Subcutaneous preadipocyte (primary cell): ENCODE measurements around the gene KCNJ11. TPM values are rescaled to one million over a fixed set of nuclear protein-coding genes. Genes with fewer than 3 reads are reported as not detected.

ENCODE experiments used
- total RNA-seq: library from RNA; depleted of rRNA; stranded (reverse); fragments of >200 nt; gene quantifications from 2 replicates; pipeline ENCODE4 v1.2.3, GENCODE V29; 2012

The KCNJ11 gene
- not detected in 2 replicates for total RNA-seq

GRCh38 chr11:17388609-17389210 lies at the start of gene KCNJ11:
Gene KCNJ11 (minus strand): TSS chr11:17388659. CDS start chr11:17388091, 568 bp downstream.

GRCh38 chr11:17351510-17352176 lies 36.8 kb downstream of the KCNJ11 start, which contains the start of gene NCR3LG1:
Gene NCR3LG1 (plus strand): TSS chr11:17351800. CDS start chr11:17351970, 170 bp downstream.

Other genes starting within 250 kb of the KCNJ11 start
- 26.5 and 41.8 TPM in 2 replicates for gene PIK3C2A, start 180.7 kb downstream of the KCNJ11 start, total RNA-seq
- gene NUCB2, start 111.9 kb downstream of the KCNJ11 start, total RNA-seq = 46.1 and 52.2 TPM in 2 replicates
- 14.7 and 27.6 TPM in 2 replicates for gene NCR3LG1, start 36.9 kb downstream of the KCNJ11 start, total RNA-seq
- not detected in 2 replicates for gene ABCC8, start 88.2 kb upstream of the KCNJ11 start, total RNA-seq
- not detected in 2 replicates for gene USH1C, start 155.8 kb upstream of the KCNJ11 start, total RNA-seq
- not detected in 2 replicates for gene OTOG, start 158.6 kb upstream of the KCNJ11 start, total RNA-seq